Brain pericyte (primary cell): ENCODE measurements around the gene MAMSTR.

Experiments
- DNase-seq: peaks from one replicate; pipeline ENCODE4 v3.0.0-alpha.2; 2012; ENCODE audit warnings: low read depth, low spot score

The MAMSTR gene

DNA sequence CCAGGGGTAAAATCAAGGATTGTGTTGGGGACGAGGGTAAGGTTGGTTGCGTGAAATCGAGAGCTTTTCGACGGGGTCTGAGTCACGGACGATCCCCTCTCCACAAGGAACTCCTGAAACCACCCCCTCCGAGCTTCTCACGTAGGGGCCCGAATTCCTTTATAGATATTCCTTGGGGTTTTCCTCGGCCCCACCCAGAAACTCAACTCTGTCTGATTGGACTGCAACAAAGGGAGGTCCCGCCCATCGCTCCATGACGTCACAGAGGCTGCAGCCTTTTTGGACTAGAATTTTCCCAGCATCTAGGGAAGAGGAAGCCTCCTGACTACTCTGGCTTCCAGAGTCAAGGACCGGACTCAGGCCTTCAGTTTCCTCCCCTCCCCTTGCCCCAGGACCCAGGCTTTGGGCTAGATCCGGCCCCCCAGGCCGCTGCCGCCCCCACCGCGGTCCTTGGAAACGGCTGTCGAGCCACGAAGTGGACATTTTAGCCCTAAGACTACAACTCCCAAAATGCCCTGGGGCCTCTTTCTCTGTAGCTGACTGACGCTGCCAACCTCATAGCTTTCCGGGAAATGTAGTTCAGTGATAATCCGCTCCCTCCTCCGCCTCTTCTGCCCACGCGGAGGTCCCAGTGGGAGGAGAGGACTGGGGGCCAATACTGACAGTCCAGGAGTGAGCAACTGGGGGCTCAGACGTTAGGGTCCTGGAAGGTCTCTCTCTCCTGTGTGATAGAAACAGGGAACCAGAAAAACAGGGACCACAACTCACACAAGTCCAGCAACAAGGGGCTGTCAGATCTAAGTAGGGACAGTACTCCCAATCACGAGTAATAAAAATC, 27.4 kb upstream of the MAMSTR start, which contains the start of gene IZUMO1:
TSS of gene IZUMO1 (minus strand) at position 172 of the 838 bp plus-strand sequence. CDS start 1,050 bp downstream, outside the sequence.
- peak; percentile 72 for DNase-seq

DNA sequence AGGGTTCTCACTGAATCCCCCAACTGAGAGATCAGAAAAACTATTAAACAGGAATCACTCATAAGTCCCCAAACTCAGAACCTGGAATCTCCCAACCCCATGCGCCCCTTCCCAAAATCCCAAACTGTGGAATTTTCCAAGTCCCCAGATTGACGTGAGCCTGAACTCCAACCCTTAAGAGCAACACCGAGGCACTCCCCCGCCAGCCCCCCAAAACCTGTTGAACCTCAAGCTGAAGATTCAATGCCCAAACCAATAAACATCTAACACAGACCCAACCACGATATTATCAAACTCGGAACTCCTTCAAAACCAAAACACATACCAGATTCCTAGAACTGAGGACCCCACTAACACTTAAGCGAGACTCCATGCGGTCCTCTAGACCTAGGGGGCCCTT, 26.6 kb upstream of the MAMSTR start:
- DNase-seq = no peak

DNA sequence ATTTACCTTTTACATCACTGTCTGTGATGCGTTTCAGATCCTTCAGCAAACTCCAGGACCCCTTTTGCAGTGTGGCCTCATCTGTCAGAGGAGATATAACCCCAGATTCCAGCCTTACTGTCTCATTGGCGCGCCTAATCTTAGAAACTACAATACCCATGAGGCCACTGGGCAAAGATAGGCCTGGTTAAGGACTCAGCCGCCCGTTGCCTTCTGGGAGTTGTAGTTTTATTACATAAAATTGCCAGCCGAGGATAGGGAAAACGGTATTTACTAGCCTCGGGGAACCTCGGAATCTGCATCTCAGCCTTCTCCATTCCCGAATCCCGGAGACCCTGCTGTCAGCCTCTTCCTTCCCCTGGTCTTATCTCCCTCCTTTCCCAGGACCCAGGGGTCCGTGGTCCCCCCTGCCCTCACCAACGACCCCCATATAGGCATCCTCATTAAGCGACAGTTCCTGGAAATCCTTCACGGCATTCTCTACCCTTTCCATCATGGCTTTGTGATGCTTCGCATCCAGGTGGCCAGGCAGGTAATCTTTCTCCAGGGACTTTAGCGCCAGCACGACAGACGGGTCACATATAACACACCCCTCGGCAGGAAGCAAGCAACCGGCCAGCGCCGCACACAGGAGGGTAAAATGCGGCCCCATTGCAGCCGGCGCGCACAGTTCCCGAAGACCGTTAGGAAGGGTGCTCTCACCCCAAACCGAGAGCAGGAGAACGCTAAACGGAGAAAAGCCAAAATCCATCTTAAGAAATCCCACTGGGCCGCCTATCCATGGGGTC, 25.9 kb upstream of the MAMSTR start:
- no peak for DNase-seq

DNA sequence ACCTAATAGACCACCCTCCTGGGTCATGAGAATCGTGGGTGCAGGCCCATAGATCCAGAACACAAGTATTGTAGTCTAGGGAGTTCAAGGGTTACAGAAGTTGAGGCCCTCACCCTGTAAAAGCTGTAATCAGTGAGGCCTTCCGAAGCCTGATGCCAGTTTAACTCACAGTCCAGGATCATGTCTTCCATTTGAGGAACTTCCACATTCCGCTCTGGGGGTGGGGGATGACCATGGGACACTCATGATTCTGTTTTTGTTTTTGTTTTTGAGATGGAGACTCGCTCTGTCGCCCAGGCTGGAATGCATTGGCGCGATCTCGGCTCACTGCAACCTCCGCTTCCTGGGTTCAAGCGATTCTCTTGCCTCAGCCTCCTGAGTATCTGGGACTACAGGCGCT, 22.6 kb upstream of the MAMSTR start:
- no peak for DNase-seq

DNA sequence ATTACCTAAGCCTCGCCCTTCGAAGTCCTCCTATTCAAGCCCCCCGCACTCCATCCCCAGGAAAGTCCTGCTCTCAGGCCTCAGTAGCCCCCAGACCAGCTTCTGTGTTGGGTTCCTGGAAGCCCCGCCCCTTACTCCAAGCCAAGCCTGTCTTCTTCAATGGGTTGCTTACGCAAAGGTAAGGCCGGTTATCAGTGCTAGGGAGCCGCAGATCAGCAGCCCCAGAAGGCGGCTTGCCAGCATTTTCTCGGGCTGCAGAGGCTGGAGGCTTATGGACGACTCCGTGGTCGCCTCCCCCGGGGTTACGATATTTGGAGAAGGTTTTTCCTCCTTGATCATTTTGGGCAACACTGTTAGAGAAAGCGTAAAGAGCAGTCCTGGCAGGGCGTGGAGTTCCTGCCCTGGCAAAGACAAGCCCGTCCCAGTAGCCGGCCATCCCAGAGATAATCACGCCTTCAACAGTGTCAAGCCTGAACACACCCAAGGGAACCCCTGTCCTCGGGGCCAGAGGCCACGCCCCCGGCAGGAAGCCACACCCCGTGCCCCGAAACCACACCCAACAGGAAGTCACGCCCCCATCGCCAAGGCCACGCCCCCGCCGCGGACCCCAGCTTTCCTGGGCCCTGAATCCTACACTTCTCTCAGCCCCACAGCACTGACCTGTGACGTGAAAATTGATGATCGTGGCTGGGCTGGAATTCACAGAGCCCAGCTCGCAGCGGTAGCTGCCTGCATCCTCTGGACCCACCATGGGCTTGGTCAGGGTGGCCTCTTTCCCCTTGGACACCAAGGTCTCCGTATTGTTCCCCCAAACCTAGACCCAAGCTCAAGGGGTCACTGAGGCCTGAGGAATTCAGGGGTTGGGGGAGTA, 21.8 kb upstream of the MAMSTR start:
- no peak for DNase-seq

DNA sequence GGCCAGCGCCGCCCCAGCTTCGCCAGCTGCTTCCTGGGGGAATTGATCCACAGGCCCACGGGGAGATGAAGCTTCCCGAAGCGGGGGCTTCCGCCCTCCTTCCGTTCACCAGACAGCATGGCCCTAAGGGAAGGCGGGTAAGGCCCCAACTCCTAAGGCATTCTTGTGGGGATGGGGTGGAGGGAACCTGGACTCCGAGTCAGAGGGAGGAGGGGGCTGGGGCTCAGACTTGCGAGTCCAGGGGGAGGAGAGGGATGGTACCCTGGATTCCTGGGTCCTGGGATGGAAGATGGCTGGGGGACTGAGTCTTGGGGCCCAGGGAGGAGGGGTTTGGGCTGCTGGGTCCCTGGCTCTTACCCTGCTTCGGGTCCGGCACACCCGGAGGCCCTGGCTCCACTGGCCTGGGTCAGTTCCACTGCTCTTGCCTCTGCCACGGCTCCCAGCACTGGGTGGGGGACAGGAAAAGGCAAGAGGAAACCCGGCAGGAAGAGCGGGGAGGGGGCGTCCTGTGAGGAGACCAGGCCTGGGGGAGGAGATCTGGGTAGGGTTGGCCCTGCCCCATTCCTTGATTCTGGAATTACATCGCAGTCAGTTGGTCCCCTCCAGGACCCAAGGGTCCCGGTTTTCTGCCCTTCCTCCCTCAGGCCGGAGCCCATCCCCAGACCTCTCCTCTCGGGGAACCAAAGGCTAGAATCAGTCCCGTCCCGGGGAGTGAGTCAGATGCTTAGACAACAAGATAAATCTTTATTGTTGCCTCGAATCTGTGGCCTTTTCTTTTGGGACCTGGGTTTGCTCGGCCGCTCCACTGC, 20.8 kb upstream of the MAMSTR start, which contains the start of gene RASIP1:
TSS of gene RASIP1 (minus strand) at position 447 of the 809 bp plus-strand sequence. CDS start at position 119, 328 bp downstream.
- no peak for DNase-seq

DNA sequence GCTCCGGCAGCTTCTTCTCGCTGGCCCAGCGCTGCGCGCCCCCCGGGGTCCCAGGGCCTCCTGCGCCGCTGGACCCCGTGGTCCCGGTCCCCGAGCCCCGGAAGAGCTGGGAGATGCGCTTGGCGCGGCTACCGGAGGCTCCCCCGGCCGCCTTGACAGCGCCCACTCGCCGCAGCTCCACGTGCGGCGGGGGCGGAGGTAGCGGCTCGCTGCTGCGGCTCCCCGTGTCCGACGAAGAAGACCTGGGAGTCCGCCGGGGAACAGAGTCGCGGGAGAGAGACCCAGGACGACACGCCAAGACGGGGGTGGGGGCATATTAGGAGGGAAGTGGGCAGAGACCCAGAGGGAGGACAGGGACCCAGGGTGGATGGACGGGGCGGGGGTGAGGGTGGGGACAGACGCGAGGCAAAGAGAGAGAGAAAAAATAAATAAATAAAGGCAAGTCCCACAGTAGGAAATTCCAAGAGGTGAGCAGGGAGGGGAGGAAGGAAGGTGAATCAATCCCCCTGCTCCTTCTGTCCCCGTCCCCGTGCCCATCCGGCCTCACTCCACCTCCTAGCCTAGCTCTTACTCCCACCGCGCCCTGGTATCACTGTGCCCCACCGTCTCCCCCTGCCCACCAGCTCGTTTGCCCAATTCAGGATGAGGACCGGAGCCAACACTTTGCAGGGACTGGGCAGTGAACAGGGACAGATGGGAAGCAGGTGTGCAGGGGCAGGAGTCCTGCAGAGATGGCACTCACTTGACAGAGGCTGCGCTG, 20.1 kb upstream of the MAMSTR start:
- no peak for DNase-seq

DNA sequence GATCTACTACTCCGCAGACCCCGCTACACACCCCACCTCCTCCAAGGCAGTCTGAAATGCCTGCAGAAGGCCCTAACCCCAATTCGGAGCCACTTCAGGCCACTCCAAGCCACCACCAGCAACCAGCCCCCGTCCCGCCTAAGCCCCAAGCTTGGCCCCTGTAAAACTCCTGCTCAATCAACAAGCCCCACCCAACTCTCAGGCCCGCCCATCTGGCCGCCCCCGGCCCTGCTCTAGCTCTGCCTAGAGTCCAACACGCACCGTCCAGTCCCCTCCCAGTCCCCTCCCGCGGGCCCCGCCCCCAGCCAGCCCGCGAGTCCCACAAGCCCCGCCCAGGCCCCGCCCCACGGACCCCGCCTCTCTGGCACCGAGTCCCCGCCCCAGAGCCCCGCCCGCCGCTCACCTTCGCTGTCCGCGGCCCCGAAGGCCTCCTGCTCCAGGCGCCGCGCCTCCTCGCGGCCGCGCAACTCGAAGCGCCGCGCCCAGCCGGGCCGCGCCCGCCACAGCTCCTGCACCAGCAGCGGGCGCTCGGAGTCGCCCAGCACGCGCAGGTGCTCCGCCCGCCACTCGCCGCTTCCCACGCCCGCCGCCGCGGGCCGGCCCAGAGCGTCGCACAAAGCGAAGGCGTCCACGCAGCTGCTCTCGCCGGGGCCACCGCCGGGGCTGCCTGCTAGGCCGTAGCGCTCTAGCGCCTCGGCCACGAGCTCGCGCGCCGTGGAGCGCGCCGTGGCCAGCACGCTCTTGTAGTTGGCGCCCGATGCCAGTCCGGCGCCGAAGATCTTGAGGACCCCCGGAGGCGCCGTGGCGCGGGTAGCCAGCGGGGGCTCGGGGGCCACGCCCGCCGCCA, 19.3 kb upstream of the MAMSTR start:
- DNase-seq = no peak

DNA sequence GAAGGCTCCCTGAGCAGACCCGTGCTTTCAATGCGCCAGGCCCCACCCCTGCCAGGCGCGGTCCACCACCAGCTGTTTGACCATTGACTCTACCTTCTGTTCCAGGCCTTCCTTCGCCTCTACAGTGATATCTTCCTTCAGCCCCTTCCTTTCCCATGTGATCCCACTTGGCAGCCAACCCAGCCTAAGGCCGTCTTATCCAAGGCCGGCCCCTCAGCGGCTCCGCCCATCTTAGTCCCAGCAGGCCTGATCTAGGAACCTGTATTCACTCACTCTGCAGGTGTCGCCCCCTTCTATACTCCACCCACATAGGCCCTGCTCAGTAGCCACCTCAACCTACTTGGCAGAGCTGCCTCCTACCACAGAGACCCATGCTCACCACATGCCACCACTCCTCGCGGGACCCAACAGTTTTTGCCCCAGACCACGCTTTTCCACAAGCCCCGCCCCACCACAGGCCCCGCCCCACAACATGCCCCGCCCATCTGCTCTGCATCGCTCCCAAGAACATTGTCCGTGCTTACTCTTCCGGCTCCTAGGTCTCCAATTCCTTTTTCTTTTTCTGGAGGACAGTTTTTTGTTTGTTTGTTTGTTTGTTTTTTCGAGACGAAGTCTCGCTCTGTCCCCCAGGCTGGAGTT, 18.0 kb upstream of the MAMSTR start:
- DNase-seq = no peak

DNA sequence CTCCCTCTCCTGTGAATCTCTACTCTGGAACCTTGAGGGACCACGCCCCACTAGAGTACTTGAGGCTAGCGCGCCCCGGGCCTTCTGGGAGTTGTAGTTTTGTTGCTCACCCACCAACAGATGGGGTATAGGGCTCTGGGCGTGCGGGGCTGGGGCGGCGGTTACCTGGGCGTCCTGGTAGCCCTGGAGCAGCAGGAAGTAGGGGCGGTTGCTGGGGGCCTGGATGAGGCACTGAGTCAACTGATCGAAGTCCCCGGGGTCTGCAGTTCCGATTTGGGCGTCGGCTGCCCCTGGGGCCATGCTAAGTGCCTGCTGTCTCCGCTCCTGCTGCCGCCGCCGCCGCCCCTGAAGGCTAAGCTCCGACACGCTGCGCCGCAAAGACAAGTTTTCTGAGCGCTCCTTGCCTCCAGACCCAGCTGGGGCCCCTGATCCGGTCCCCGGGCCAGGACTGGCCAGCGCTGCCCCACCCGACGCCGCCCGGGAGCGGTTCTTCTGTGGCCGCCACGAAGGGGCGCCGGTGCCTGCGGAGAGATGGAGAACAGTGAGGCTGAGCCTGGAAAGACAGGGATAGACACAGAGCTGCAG, 15.6 kb upstream of the MAMSTR start:
- DNase-seq = no peak

DNA sequence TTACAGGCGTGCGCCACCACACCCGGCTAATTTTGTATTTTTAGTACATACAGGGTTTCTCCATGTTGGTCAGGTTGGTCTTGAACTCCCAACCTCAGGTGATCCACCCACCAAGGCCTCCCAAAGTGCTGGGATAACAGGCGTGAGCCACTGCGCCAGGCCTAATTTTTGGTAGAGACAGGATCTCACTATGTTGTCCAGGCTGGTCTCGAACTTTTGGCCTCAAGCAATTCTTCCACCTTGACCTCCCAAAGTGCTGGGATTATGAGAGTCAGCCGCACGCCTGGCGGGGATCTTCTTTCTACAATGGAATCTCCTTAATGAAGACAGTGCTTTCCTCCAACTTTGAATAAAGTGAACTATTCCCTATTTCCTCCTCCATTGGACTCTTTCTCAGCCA, 15.1 kb upstream of the MAMSTR start:
- no peak for DNase-seq

DNA sequence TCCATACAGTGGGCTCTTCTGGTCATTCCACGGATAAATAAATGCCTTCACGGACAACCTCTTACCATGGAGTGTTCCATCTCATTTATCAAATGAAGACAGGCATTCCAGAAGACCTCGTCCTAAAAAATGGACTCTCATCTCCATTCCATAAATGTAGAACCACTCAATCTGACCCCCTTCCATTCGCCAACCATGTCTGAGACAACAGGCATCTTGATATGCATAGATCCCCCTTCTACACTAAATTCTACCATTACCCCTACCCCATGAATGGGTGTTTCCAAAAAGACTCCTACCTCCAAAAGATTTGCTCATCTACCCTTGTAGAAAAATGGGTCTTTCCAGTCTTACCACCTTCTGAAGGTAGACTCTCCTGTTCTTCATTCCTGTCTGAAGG, 11.9 kb upstream of the MAMSTR start:
- no peak for DNase-seq

DNA sequence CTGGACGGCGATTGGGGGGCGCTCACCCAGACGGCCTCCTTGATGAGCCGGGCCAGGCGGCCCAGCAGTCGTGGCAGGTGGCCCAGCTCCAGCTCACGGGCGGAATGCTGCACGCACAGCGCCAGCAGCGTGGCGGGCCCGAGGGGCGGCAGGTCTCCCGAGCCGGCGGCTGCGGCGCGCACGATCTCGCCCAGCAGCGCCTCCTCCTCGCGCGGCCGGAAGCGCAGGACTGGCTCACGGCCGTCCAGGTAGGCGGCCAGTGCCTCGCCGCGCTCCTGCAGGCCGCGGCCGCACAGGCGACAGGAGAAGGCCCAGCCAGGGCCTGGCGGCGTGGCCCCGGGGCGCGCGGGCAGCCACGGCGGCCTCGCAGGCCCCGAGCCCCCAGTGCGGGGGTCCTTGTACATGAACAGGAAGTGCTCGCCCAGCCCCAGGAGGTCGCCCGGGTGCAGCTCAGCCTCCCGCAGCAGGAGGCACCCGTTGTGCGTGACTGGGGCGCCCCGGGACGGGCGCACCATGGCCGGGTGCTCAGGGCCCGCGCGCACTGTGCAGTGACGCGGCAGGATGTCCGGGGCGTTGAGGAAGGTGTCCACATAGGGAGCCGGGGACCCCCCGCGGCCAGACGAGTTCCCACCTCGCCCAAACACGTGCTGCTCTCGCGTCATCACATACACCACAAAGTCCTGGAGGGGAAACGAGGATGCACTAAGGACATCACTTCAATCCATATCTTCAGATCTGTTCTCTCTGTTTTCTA, 9.6 kb upstream of the MAMSTR start:
- DNase-seq = no peak

DNA sequence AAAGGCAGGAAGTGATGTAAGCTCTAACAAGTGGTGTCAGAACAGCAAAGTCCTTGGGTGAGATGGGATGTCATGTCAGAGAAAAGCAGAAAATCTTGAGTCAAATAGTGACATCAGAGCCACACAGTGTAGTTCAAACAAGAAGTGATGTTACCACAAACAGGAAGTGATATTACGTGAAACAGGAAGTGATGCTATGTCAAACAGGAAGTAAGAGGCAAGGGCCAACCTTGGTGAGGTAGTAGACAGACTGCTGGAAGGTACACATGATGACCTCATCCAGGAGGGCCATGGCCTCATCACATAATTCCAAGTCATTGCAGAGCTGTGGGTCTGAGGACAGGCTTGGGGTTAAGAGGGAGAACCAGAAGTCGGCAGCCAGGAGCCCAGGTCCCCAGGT, 7.0 kb upstream of the MAMSTR start:
- no peak for DNase-seq

DNA sequence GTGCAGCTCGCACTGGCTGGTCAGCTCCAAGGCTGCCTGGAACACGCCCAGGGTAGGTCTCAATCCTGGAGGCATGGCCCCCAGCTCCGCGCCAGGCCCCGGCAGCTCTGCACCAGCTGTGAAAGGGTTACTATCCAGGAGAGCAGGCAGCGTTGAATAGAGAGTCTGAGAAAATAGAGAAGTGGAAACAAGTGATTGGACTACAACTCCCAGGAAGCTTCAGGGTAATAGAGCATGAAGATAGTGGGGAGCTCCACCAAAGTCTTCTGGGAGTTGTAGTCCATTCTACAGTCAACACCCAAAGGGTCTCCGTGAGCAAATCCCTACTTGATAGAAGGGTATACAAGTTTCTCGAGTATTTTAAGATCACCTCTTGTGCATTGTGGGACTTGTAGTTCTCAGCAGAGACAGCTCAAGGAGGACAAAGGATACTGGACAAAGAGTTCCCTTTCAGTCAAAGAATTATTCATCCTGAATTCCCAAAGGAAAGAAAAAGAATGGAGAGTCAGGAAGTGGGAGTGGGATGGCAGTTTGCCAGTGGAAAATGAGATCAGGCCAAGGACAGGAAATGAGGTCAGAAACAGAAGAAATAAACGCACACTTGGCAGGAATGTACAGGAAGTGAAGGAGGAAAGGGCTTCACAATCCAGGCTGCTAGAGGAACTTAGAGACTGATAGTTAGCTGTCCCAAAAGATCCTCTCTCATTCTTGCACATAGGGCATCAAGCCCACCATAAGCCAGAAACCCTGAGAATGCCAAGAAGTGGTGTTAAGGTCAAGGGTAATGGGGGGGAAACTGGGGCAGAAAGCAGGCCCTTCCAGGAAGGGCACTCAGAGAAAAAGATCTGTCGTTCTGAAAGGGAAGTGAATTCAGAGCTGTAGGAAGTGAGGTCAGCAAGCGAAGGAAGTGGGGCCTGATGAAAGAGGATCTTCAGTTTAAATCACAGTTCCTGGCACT, 5.5 kb upstream of the MAMSTR start:
- DNase-seq = peak; percentile 74

DNA sequence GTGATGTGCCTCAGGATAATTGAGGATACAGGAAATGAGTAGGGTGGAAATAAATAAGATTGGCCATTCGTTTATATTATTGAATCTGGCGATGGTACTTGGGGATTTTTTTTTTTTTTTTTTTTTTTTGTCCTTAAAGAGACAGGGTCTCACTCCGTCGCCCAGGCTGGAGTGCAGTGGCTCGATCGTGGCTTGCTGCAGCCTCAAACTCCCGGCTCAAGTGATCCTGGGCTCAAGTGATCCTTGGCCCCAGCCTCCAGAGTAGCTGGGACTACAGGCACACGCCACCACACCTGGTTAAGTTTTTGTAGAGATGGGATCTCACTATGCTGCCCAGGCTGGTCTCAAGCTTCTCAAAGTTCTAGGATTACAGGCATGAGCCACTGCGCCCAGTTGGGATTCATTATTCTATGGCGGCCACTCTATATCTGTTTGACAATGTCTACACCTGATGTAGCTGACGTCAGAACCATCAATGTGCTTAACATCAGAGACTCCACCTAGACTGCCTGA, 2.7 kb upstream of the MAMSTR start:
- no peak for DNase-seq
